Karpas-422 (cell line): ENCODE measurements around the gene ING1. TPM values are rescaled to one million over a fixed set of nuclear protein-coding genes. Genes with fewer than 3 reads are reported as not detected.
A peak's percentile ranks its signal among the peaks of the same experiment; 100 is the strongest.
"Not testable (repeated sequence)": the region's sequence is repeated elsewhere in the genome, so short reads cannot be mapped to it uniquely, and the experiment has no call there.

Experiments
- DNase-seq: peaks from one replicate; pipeline ENCODE4 v3.0.0-alpha.2; 2015
- H2AFZ ChIP-seq: fragments of 200-600 bp; sonication (generic); 2 replicates; pipeline ENCODE4 v1.6.1; 2014; ENCODE audit warnings: antibody characterized with exemption, low read length, mixed read lengths
- H3K27ac ChIP-seq: fragments of 200-600 bp; sonication (generic); 2 replicates; pipeline ENCODE4 v1.5.1; 2014; ENCODE audit warnings: mild to moderate bottlenecking, low read length, moderate library complexity
- H3K27me3 ChIP-seq: fragments of 200-600 bp; sonication (generic); 2 replicates; pipeline ENCODE4 v1.6.1; 2014; ENCODE audit warnings: low read length, mixed read lengths
- H3K36me3 ChIP-seq: fragments of 200-600 bp; sonication (generic); 2 replicates; pipeline ENCODE4 v1.6.1; 2014; ENCODE audit warnings: low read length, mixed read lengths; ENCODE audit not compliant: insufficient read depth
- H3K4me1 ChIP-seq: fragments of 200-600 bp; sonication (generic); 2 replicates; pipeline ENCODE4 v1.6.1; 2014; ENCODE audit warnings: mild to moderate bottlenecking, low read length, mixed read lengths
- H3K4me2 ChIP-seq: fragments of 200-600 bp; sonication (generic); 2 replicates; pipeline ENCODE4 v1.6.1; 2014; ENCODE audit warnings: low read length, low read depth, mild to moderate bottlenecking; ENCODE audit not compliant: poor library complexity, severe bottlenecking
- H3K4me3 ChIP-seq: fragments of 200-600 bp; sonication (generic); 2 replicates; pipeline ENCODE4 v1.5.1; 2014; ENCODE audit warnings: mild to moderate bottlenecking, antibody characterized with exemption, low read length, mixed read lengths
- H3K79me2 ChIP-seq: fragments of 200-600 bp; sonication (generic); 2 replicates; pipeline ENCODE4 v1.6.1; 2014; ENCODE audit warnings: mild to moderate bottlenecking, low read length, mixed read lengths
- H3K9ac ChIP-seq: fragments of 200-600 bp; sonication (generic); 2 replicates; pipeline ENCODE4 v1.6.0; 2014; ENCODE audit warnings: low read length
- H3K9me2 ChIP-seq: fragments of 200-600 bp; sonication (generic), shearing (Covaris generic); replicated peaks from 2 replicates; pipeline ENCODE4 v1.6.0; 2014; ENCODE audit warnings: mild to moderate bottlenecking, low read length, moderate library complexity; ENCODE audit not compliant: insufficient read depth
- H3K9me3 ChIP-seq: fragments of 300-700, 200-600 bp; sonication (generic); 2 replicates; pipeline ENCODE4 v1.6.1; 2014; ENCODE audit warnings: low read length, mixed read lengths
- H4K20me1 ChIP-seq: fragments of 200-600 bp; sonication (generic); 2 replicates; pipeline ENCODE4 v1.6.1; 2014; ENCODE audit warnings: mild to moderate bottlenecking, antibody characterized with exemption, low read length, low read depth; ENCODE audit not compliant: insufficient read depth
- total RNA-seq: library from RNA; depleted of rRNA; stranded (reverse); fragments of >200 nt; shearing (Covaris generic); gene quantifications from 2 replicates; pipeline ENCODE4 v1.2.3, GENCODE V29; 2014; ENCODE audit warnings: low replicate concordance

The ING1 gene
- total RNA-seq, 1 experiment from 2014 or later = 6.3 TPM

DNA sequence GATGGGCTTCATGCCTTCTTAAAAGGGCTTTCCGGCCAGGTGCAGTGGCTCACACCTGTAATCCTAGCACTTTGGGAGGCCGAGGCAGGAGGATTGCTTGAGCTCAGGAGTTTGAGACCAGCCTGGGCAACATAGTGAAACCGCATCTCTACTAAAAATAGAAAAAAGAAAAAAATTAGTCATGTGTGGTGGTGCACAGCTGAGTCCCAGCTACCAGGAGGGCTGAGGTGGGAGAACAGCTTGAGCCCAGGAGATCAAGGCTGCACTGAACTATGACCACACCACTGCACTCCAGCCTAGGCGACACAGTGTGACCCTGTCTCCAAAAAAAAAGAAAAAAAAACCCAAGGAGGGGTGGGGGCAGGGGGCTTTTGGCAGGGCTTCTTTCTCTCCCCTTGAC is 14.8 kb upstream of the ING1 start:
- no peak overlapping the region for H2AFZ ChIP-seq
- no peaks in the 10 kb centered on the region for H4K20me1 ChIP-seq
- H3K9me2 ChIP-seq = no peaks in the 10 kb centered on the region
- no peak for DNase-seq
- no peak overlapping the region for H3K4me2 ChIP-seq
- no peaks in the 10 kb centered on the region for H3K9me3 ChIP-seq
- peaks cover 55% of the 10 kb centered on the region for H3K79me2 ChIP-seq
- 0 out of 2 replicates have a peak overlapping the region, but pooled peaks have one; percentile 17 for H3K27ac ChIP-seq
- no peak overlapping the region for H3K9ac ChIP-seq
- peaks cover 12% of the 10 kb centered on the region for H3K4me1 ChIP-seq
- H3K36me3 ChIP-seq = peaks cover 38% of the 10 kb centered on the region
- no peak overlapping the region for H3K4me3 ChIP-seq
- no peaks in the 10 kb centered on the region for H3K27me3 ChIP-seq

DNA sequence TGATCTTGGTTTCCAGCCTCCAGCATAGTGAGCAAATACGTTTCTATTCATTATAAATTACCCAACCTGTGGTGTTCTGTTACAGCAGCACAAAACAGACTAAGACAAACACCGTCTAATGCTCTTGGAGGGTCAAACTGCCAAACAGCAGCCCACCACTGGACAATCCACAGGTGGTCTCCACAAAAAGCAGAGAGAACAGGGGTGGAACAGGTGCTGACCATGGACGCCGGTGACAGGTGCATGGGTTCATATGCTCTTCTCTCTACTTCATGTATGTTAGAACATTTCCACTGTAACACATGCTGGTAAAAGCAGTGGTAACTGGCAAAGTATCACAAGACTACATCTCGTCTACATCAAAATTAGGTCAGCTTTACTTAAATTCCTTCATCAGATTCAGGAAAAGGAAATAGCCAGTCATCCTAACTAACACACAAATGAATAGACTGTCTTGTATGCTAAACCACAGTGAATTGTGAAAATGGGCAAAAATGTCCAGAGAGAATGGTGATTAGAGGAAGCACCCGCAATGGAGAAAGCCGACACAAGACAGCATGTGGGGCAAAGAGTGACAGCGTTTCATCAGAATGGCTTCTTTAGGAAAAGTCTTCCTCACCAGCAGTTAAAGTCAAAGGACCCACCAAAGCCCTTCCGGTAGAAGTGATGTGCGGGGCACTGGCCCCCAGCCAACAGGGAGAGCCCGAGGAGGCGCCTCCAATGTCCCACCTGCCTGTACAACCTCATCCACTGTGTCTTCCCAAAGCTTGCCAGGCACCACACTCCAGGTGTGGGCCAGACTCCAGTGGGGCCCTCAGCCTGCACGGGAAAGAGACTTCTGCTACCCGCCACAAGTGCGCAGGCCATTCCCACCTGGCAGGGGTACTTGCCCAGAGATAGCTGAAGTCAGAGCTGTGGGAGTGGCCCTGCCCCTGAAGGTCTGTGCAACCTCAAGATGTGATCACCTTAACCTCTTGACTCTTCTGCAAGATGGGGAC is 14.1 kb upstream of the ING1 start:
- no peak for DNase-seq
- H3K36me3 ChIP-seq = peaks cover 42% of the 10 kb centered on the region

DNA sequence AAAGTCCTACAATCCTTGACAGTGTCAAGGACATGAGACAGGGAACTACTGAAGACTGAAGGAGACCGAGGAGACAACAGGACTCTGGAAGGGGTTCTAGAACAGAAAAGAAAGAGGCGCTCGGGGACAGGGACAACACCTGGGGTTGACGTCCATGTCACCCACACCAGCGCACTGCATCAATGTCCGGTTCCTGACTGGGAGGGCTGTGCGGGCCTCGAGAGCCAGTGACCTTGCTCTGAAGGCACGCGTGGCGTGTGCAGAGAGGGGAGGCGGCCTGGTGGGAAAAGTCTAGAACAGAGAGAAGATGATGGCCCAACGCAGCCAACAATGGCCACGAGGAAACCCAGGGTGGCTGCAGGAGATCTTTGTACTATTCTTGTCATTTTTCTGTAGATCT is 13.3 kb upstream of the ING1 start:
- H3K36me3 ChIP-seq = peaks cover 42% of the 10 kb centered on the region; the same call in 1 of the 2 replicates
- H3K27ac ChIP-seq = no peak overlapping the region
- H4K20me1 ChIP-seq = no peaks in the 10 kb centered on the region
- no peak overlapping the region for H3K4me2 ChIP-seq
- H3K27me3 ChIP-seq = no peaks in the 10 kb centered on the region
- no peaks in the 10 kb centered on the region for H3K9me2 ChIP-seq
- H3K9ac ChIP-seq = no peak overlapping the region
- peaks cover 70% of the 10 kb centered on the region for H3K79me2 ChIP-seq
- H3K9me3 ChIP-seq = no peaks in the 10 kb centered on the region
- H3K4me3 ChIP-seq = no peak overlapping the region
- H3K4me1 ChIP-seq = peaks cover 27% of the 10 kb centered on the region
- DNase-seq = no peak
- H2AFZ ChIP-seq = no peak overlapping the region

More for the DNA sequence above, 14.1 kb upstream of the ING1 start:
- H4K20me1 ChIP-seq = no peaks in the 10 kb centered on the region
- 0 out of 2 replicates have a peak overlapping the region, but pooled peaks have one; percentile 17 for H3K27ac ChIP-seq
- peaks cover 19% of the 10 kb centered on the region for H3K4me1 ChIP-seq
- no peak overlapping the region for H3K4me2 ChIP-seq
- no peaks in the 10 kb centered on the region for H3K27me3 ChIP-seq
- H3K9me2 ChIP-seq = no peaks in the 10 kb centered on the region
- no peaks in the 10 kb centered on the region for H3K9me3 ChIP-seq
- H2AFZ ChIP-seq = no peak overlapping the region
- no peak overlapping the region for H3K9ac ChIP-seq
- H3K4me3 ChIP-seq = no peak overlapping the region
- peaks cover 62% of the 10 kb centered on the region for H3K79me2 ChIP-seq

DNA sequence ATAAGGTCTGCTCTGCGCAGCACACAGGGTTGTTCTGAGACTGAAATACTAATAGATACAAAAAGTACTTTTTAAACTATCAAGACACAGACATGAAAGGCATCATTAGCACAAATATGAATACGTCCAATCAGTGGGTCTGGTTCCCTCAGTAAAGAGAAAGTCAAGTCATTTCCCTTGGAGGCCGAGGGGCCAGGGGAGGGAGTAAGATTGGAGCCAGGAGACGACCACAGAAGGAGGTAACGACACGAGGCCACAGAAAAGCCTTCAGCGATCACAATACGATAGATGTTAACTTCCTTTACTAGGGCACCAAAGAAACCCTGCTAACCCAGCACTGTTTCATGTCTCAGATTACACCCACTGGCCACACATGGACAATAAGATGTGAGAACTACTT is 12.9 kb upstream of the ING1 start:
- Histone ChIP-seq H3K4me2 (no peak overlapping the region), H3K27me3 (no peaks in the 10 kb centered on the region), H3K9ac (no peak overlapping the region), H3K4me3 (no peak overlapping the region), H3K9me2 (no peaks in the 10 kb centered on the region), H4K20me1 (no peaks in the 10 kb centered on the region), H3K79me2 (peaks cover 74% of the 10 kb centered on the region), H3K27ac (no peak overlapping the region), H3K4me1 (peaks cover 28% of the 10 kb centered on the region), H3K9me3 (no peaks in the 10 kb centered on the region), H3K36me3 (peaks cover 42% of the 10 kb centered on the region; the same call in 1 of the 2 replicates), H2AFZ (no peak overlapping the region)
- no peak for DNase-seq

DNA sequence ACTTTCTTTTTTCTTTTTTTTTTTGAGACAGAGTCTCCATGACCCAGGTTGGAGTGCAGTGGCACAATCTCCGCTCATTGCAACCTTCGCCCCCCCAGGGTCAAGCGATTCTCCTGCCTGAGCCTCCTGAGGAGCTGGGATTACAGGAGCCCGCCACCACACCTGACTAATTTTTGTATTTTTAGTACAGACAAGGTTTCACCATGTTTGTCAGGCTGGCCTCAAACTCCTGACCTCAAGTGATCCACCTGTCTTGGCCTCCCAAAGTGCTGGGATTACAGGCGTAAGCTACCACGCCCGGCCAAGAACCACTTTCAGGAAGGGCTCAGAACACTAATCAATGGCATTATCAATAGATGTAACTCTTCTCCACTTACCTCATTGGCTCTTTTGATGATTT is 12.4 kb upstream of the ING1 start:
- Histone ChIP-seq H3K36me3 (peaks cover 42% of the 10 kb centered on the region; the same call in 1 of the 2 replicates), H3K4me1 (peaks cover 28% of the 10 kb centered on the region), H3K79me2 (peaks cover 76% of the 10 kb centered on the region)
- H4K20me1 ChIP-seq, H3K9me2 ChIP-seq, H3K4me3 ChIP-seq, H3K4me2 ChIP-seq, H3K9ac ChIP-seq, H3K9me3 ChIP-seq, H3K27me3 ChIP-seq, H3K27ac ChIP-seq, DNase-seq, H2AFZ ChIP-seq: not testable (repeated sequence)

DNA sequence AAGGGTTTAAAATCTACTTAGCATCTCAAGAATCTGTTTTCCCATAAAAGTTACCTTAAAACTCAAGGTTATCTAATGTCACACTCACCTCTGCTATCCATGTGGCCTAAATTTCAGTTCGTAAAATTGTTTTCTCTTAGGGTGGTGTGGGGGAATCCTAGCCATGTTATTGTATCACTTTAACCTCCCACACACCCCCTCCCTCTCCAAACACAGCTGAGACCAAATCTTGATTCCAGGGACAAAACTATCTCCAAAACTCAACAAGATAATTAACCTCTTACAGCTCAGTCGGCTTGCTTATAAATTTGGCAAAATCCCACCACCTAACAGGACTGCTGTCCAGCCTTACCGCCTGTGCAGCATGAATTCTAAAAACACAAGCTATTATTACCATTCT is 11.4 kb upstream of the ING1 start:
- Histone ChIP-seq H3K9me2 (no peaks in the 10 kb centered on the region), H3K27ac (no peak overlapping the region), H3K4me3 (no peak overlapping the region), H3K9ac (no peak overlapping the region), H3K4me1 (peaks cover 37% of the 10 kb centered on the region), H3K9me3 (no peaks in the 10 kb centered on the region), H3K4me2 (no peak overlapping the region), H3K79me2 (peaks cover 71% of the 10 kb centered on the region), H3K36me3 (peaks cover 41% of the 10 kb centered on the region; the same call in 1 of the 2 replicates), H4K20me1 (no peaks in the 10 kb centered on the region), H2AFZ (no peak overlapping the region), H3K27me3 (no peaks in the 10 kb centered on the region)
- no peak for DNase-seq

DNA sequence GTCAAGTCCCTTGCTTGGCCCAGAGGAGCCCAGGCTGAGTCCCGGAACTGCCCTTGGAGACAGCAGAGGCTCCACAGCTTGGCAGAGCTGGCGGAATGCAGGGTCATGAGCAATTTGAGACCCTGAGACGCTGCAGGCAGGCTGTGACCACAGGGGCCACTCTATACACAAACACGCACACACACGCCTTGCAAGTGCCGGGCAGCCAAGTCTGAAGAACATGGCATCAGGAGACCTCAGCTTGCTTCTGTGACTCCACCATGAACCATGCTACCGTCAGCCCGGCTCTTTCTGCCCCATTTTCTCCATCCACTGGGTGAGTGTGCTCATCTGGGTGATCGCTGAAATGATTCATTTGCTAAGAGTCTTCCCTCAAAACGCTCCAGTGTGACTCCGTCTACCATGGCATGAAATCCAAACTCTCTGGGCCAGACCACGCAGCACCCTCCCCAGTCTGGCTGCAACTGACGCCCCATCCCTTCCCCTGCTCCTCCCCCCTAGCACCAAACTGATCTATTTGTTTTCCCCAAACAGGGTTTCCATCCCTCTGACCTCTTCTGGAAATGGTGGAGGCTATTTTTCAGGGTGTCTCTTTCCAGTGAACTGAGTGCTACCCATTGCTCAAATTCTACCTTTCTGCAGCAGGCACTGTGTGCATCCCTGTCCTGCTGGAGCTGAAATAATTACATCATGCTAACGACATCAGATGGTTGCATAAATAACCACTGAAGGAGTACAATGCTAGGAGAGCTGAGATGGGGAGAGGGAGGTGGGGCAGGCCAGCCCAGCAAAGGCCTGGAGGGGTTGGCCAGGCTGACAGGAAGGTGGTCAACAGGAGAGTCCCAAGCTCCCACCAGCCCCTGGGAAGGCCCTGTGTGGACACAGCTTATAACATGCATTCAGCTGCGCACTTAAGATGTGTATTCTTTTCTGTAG is 10.6 kb upstream of the ING1 start:
- no peaks in the 10 kb centered on the region for H4K20me1 ChIP-seq

More for the DNA sequence above, 10.6 kb upstream of the ING1 start:
- peaks cover 65% of the 10 kb centered on the region for H3K79me2 ChIP-seq
- H2AFZ ChIP-seq = no peak overlapping the region
- H3K4me2 ChIP-seq = no peak overlapping the region
- DNase-seq = no peak
- peaks cover 34% of the 10 kb centered on the region; the same call in 1 of the 2 replicates for H3K36me3 ChIP-seq
- H3K9me2 ChIP-seq = no peaks in the 10 kb centered on the region
- no peak overlapping the region for H3K4me3 ChIP-seq
- no peaks in the 10 kb centered on the region for H3K27me3 ChIP-seq
- H3K27ac ChIP-seq = no peak overlapping the region
- H3K4me1 ChIP-seq = peaks cover 37% of the 10 kb centered on the region
- no peak overlapping the region for H3K9ac ChIP-seq
- H3K9me3 ChIP-seq = no peaks in the 10 kb centered on the region
